Hepatocyte (in vitro differentiated cells): ENCODE results near the gene PTCH2. TPM values are rescaled to one million over a fixed set of nuclear protein-coding genes. Genes with fewer than 3 reads are reported as not detected.

Experiments
- DNase-seq: peaks from one replicate; pipeline ENCODE4 v3.0.0-alpha.2; 2016; ENCODE audit warnings: low spot score
- H2AFZ ChIP-seq: fragments of 200-600 bp; sonication (generic); 2 replicates; pipeline ENCODE4 v1.6.0; 2016; ENCODE audit warnings: antibody characterized with exemption, mild to moderate bottlenecking
- H3K27ac ChIP-seq: fragments of 200-600 bp; sonication (generic); 2 replicates; pipeline ENCODE4 v1.5.1; 2016; ENCODE audit warnings: mild to moderate bottlenecking
- H3K27me3 ChIP-seq: fragments of 200-600 bp; sonication (generic); 2 replicates; pipeline ENCODE4 v1.6.1; 2016
- H3K36me3 ChIP-seq: fragments of 200-600 bp; sonication (generic); replicated peaks from 2 replicates; pipeline ENCODE4 v1.5.1; 2016; ENCODE audit warnings: low read depth; ENCODE audit not compliant: insufficient read depth
- H3K4me1 ChIP-seq: fragments of 200-600 bp; sonication (generic); 2 replicates; pipeline ENCODE4 v1.5.1; 2016; ENCODE audit warnings: mild to moderate bottlenecking, moderate library complexity; ENCODE audit not compliant: insufficient read depth
- H3K4me2 ChIP-seq: fragments of 200-600 bp; sonication (generic); 2 replicates; pipeline ENCODE4 v1.6.0; 2016
- H3K4me3 ChIP-seq: fragments of 200-600 bp; sonication (generic); 2 replicates; pipeline ENCODE4 v1.5.1; 2016; ENCODE audit warnings: mild to moderate bottlenecking
- H3K79me2 ChIP-seq: fragments of 200-600 bp; sonication (generic); 2 replicates; pipeline ENCODE4 v1.6.0; 2017; ENCODE audit warnings: mild to moderate bottlenecking
- H3K9me2 ChIP-seq: fragments of 200-600 bp; sonication (generic); replicated peaks from 2 replicates; pipeline ENCODE4 v1.6.0; 2017; ENCODE audit warnings: mild to moderate bottlenecking; ENCODE audit not compliant: insufficient read depth
- H3K9me3 ChIP-seq: fragments of 200-600 bp; sonication (generic); 2 replicates; pipeline ENCODE4 v1.5.1; 2016; ENCODE audit warnings: low read depth, mild to moderate bottlenecking
- H4K20me1 ChIP-seq: fragments of 200-600 bp; sonication (generic); 2 replicates; pipeline ENCODE4 v1.6.0; 2016; ENCODE audit warnings: mild to moderate bottlenecking; ENCODE audit not compliant: insufficient read depth, poor library complexity, severe bottlenecking
- EZH2 ChIP-seq: fragments of 200-600 bp; sonication (generic); IDR thresholded peaks from 2 replicates; pipeline ENCODE4 v1.6.1; 2016; ENCODE audit warnings: antibody characterized with exemption, mild to moderate bottlenecking, borderline replicate concordance
- EZH2phosphoT487 ChIP-seq: fragments of 200-600 bp; sonication (generic); IDR thresholded peaks from one replicate; pipeline ENCODE4 v1.6.1; 2018; ENCODE audit warnings: antibody characterized with exemption, mild to moderate bottlenecking, low read depth, moderate library complexity; ENCODE audit not compliant: unreplicated experiment, severe bottlenecking
- WGBS: methylation state at CpG from one replicate; pipeline ENCODE4 v1.1.6; 2016; ENCODE audit warnings: low lambda C conversion rate; ENCODE audit errors: missing lambda C conversion rate; 5-methylcytosine and 5-hydroxymethylcytosine counted together
- polyA plus RNA-seq: library from polyadenylated mRNA; unstranded; fragments of >200 nt; fragmentation: Nextera tagmentation; extraction: Ambion mirVana; gene quantifications from 2 replicates; pipeline ENCODE4 v1.2.1, GENCODE V29; 2016
- total RNA-seq: library from RNA; depleted of rRNA; stranded (reverse); fragments of >200 nt; gene quantifications from 2 replicates; pipeline ENCODE4 v1.2.3, GENCODE V29; 2014
- TF ChIP-seq, protein P1 (sequence below): fragments of 200-600 bp; sonication (generic); IDR thresholded peaks from 2 replicates; pipeline ENCODE4 v1.5.1; 2016; ENCODE audit warnings: antibody characterized with exemption, mild to moderate bottlenecking; ENCODE audit not compliant: poor library complexity

Gene PTCH2
- total and polyA plus RNA-seq, 2 experiments from 2014 or later, result 0.43 to 1.3 TPM

DNA sequence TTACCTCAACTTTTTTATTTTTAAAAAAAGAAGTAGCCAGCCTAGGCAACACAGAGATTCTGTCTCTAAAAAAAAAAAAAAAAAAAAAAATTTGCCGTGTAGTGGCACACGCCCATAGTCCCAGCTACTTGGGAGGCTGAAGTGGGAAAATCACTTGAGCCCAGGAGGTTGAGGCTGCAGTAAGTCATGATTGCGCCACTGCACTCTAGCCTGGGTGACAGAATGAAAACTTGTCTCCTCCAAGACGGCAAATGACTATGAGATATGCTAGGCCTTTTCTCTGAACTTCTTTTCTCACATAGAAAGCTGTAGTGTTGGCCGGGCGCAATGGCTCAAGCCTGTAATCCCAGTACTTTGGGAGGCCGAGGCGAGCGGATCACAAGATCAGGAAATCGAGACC is 24.7 kb upstream of the PTCH2 start:
- no peak for DNase-seq
- H3K36me3 ChIP-seq, result no peaks in the 10 kb centered on the region
- no peak overlapping the region for H3K4me2 ChIP-seq
- no peak overlapping the region for H2AFZ ChIP-seq
- no peaks in the 10 kb centered on the region for H3K9me3 ChIP-seq
- no peak overlapping the region for H3K4me3 ChIP-seq
- no peak for TF ChIP-seq EZH2
- no peak for TF ChIP-seq EZH2phosphoT487
- TF ChIP-seq, protein P1, sequence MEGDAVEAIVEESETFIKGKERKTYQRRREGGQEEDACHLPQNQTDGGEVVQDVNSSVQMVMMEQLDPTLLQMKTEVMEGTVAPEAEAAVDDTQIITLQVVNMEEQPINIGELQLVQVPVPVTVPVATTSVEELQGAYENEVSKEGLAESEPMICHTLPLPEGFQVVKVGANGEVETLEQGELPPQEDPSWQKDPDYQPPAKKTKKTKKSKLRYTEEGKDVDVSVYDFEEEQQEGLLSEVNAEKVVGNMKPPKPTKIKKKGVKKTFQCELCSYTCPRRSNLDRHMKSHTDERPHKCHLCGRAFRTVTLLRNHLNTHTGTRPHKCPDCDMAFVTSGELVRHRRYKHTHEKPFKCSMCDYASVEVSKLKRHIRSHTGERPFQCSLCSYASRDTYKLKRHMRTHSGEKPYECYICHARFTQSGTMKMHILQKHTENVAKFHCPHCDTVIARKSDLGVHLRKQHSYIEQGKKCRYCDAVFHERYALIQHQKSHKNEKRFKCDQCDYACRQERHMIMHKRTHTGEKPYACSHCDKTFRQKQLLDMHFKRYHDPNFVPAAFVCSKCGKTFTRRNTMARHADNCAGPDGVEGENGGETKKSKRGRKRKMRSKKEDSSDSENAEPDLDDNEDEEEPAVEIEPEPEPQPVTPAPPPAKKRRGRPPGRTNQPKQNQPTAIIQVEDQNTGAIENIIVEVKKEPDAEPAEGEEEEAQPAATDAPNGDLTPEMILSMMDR, result no peak
- 96% methylated on average over 10 of the region's 10 CpGs for WGBS
- no peaks in the 10 kb centered on the region for H3K9me2 ChIP-seq
- no peak overlapping the region for H3K27ac ChIP-seq
- H3K4me1 ChIP-seq, result no peaks in the 10 kb centered on the region
- no peaks in the 10 kb centered on the region for H4K20me1 ChIP-seq
- H3K79me2 ChIP-seq, result no peaks in the 10 kb centered on the region
- H3K27me3 ChIP-seq, result no peaks in the 10 kb centered on the region

DNA sequence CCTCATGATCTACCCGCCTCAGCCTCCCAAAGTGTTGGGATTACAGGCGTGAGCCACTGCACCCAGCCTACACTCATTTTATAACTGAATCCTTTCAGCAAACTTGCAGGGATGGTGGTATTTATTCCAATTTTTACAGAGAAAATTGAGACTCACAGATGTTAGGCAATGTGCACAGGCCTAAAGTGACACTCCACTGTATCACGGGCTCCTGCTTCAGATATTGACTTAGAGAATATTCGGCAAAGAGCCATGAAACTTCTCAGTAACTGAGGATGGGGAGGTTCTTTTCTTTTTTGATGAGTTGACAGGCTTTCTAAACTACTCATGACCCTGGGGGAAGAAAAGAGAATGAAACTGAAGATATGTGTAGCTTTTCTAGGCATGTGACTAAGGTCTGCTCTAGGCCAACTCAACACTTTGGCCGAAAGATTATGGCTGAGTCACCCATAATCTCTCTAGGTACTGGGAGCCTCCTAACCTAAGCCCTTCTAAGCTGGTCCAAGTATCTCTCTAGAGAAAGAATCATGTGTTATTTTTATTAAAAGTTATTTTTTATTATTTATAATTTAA is 19.9 kb upstream of the PTCH2 start:
- no peaks in the 10 kb centered on the region for H3K27me3 ChIP-seq
- H3K9me2 ChIP-seq, result no peaks in the 10 kb centered on the region
- H3K36me3 ChIP-seq, result no peaks in the 10 kb centered on the region
- H3K27ac ChIP-seq, result no peak overlapping the region
- no peak for DNase-seq
- TF ChIP-seq EZH2 (no peak), EZH2phosphoT487 (no peak)
- TF ChIP-seq, protein P1, result no peak
- H3K4me3 ChIP-seq, result no peak overlapping the region
- no peaks in the 10 kb centered on the region for H4K20me1 ChIP-seq
- H3K9me3 ChIP-seq, result no peaks in the 10 kb centered on the region
- no peaks in the 10 kb centered on the region for H3K79me2 ChIP-seq
- no peak overlapping the region for H3K4me2 ChIP-seq
- no peaks in the 10 kb centered on the region for H3K4me1 ChIP-seq
- no peak overlapping the region for H2AFZ ChIP-seq
- 95% methylated on average over 5 of the region's 5 CpGs for WGBS

DNA sequence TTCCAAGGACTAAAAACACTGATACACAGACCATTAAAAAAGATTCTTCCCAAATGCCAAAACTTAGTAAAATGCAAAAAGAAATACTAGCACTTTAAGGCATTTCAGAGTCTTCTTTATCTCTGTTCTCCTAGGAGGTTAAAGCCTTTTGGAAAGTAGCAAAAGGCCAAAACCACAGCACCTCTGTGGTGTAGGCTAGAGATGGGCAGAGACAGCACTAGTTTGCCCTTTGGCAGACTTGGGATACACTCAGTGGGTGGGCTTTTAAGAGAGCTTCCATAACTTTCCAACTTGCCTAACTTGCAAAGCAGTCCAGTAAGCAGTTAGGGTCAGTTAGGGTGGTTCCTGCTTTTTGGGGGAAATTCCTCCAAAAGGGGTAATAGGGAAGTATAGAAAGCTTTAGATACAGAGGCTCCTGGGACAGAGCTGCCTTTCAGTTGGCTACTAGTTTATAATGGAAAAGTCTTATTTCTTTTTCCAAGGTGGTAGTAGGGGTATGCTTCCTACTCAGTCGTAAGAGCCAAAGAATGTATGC is 17.9 kb upstream of the PTCH2 start:
- no peaks in the 10 kb centered on the region for H3K36me3 ChIP-seq
- no peaks in the 10 kb centered on the region for H3K27me3 ChIP-seq
- H3K9me3 ChIP-seq, result no peaks in the 10 kb centered on the region
- no peaks in the 10 kb centered on the region for H3K9me2 ChIP-seq
- H3K27ac ChIP-seq, result no peak overlapping the region
- H4K20me1 ChIP-seq, result no peaks in the 10 kb centered on the region
- whole genome bisulfite sequencing, result 47% methylated on average over 1 of the region's 1 CpG
- no peaks in the 10 kb centered on the region for H3K4me1 ChIP-seq
- H2AFZ ChIP-seq, result no peak overlapping the region
- H3K4me2 ChIP-seq, result no peak overlapping the region
- H3K4me3 ChIP-seq, result no peak overlapping the region
- no peak for DNase-seq
- no peaks in the 10 kb centered on the region for H3K79me2 ChIP-seq
- TF ChIP-seq, protein P1, result no peak
- TF ChIP-seq EZH2phosphoT487, result no peak
- no peak for TF ChIP-seq EZH2
